Measurements from ENCODE around the gene TNFRSF13B. TPM values are rescaled to one million over a fixed set of nuclear protein-coding genes. Genes with fewer than 3 reads are reported as not detected.
"Not testable (repeated sequence)": the region's sequence is repeated elsewhere in the genome, so short reads cannot be mapped to it uniquely, and the experiment has no call there.

Gene TNFRSF13B
- total RNA-seq, 2 donors from 2014 or later: not detected

DNA sequence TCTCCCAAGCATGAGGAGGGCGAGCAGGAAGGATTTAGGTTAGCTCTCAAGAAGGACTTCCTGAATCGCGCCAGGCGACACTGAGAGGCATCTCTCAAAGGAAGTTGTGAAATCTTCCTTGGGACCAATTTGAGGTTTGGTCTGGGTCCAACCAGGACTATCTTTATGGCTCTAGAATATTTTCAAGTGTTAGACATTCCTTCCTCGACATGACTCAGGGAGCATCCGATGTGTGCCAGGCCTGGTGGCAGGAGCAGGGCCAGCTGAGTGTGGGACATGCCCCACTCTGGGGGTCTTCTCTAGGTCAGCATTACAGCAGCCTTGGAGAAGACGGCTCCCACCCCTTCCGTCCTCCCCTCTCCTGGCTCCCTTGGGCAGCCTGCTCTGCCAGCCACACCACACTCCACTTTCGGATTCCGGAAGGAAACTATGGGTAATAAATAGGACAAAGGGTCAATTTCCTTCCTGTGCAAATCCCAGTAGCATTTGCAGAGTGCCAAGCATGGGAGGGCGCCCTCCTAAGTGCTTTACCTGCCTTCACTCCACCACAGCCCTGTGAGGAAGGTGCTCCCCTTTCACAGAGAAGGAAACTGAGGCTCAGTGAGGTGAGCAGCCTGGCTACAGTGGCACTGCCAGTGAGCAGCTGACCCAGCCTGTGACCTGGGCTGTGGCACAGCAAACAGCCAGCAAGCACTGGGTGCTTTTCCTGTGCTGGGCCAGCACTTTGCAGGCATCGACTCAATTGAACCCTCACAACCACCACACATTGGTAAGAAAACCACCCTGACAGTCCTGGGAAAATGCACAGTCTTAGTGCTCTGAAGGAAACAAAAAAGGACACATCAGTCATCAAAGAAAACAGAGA, 39.4 kb upstream of the TNFRSF13B start:
- not testable (repeated sequence) for H3K27ac ChIP-seq; H3K9me3 ChIP-seq; H3K4me3 ChIP-seq; DNase-seq (ENCODE audit: low spot score); H3K27me3 ChIP-seq (replicated peaks; ENCODE audit: insufficient read depth); H3K36me3 ChIP-seq
- ATAC-seq (ENCODE audit: insufficient number of reproducible peaks, low FRiP score, low read depth): peak; percentile 26
- peaks cover 5 to 11% of the 10 kb centered on the region in 2 donors for H3K4me1 ChIP-seq (ENCODE audit: control insufficient read depth in 1 of 2, low read depth in 2 of 2)

GRCh38 chr17:17010545-17011034, 38.7 kb upstream of the TNFRSF13B start:
- ATAC-seq (ENCODE audit: insufficient number of reproducible peaks, low FRiP score, low read depth): peak; percentile 78
- not testable (repeated sequence) for DNase-seq (ENCODE audit: low spot score); H3K36me3 ChIP-seq; H3K4me3 ChIP-seq; H3K27me3 ChIP-seq (replicated peaks; ENCODE audit: insufficient read depth); H3K9me3 ChIP-seq; H3K27ac ChIP-seq
- peaks cover 5 to 14% of the 10 kb centered on the region in 2 donors for H3K4me1 ChIP-seq (ENCODE audit: control insufficient read depth in 1 of 2, low read depth in 2 of 2)

DNA sequence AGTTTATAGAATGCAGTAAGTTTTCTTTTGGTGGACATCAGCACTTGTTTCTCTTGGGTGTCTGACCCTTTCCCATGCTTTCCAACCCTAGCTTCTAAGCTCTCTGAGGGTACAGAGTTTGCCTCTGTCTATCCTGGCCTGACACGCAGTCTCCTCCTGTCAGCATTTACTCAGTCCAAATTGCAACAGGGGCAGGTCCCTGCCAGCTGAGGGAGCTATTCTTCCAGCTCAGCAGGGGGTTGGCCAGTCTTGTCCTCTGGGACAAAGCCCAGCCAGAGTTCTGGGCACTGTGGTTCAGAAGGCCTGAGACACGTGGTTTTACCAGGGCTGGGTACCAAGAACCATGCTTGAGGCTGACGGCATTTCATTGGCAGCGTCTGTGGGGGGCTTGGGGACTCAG, 38.1 kb upstream of the TNFRSF13B start:
- Histone ChIP-seq H3K27ac (peak overlapping the region; percentile 22 to 35), H3K4me1 (ENCODE audit: control insufficient read depth in 1 of 2, low read depth in 2 of 2) (peaks cover 5 to 20% of the 10 kb centered on the region in 2 donors)
- DNase-seq (ENCODE audit: low spot score); H3K36me3 ChIP-seq; H3K4me3 ChIP-seq; H3K9me3 ChIP-seq; H3K27me3 ChIP-seq (replicated peaks; ENCODE audit: insufficient read depth): not testable (repeated sequence)
- TF ChIP-seq, protein P1, sequence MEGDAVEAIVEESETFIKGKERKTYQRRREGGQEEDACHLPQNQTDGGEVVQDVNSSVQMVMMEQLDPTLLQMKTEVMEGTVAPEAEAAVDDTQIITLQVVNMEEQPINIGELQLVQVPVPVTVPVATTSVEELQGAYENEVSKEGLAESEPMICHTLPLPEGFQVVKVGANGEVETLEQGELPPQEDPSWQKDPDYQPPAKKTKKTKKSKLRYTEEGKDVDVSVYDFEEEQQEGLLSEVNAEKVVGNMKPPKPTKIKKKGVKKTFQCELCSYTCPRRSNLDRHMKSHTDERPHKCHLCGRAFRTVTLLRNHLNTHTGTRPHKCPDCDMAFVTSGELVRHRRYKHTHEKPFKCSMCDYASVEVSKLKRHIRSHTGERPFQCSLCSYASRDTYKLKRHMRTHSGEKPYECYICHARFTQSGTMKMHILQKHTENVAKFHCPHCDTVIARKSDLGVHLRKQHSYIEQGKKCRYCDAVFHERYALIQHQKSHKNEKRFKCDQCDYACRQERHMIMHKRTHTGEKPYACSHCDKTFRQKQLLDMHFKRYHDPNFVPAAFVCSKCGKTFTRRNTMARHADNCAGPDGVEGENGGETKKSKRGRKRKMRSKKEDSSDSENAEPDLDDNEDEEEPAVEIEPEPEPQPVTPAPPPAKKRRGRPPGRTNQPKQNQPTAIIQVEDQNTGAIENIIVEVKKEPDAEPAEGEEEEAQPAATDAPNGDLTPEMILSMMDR (IDR thresholded peaks at IDR 0.05): peak; percentile 5
- peak; percentile 67 for ATAC-seq (ENCODE audit: insufficient number of reproducible peaks, low FRiP score, low read depth)

GRCh38 chr17:17008621-17009397, 36.9 kb upstream of the TNFRSF13B start:
- H3K36me3 ChIP-seq; DNase-seq (ENCODE audit: low spot score); H3K27ac ChIP-seq; ATAC-seq (ENCODE audit: insufficient number of reproducible peaks, low FRiP score, low read depth); H3K4me3 ChIP-seq; H3K27me3 ChIP-seq (replicated peaks; ENCODE audit: insufficient read depth); H3K9me3 ChIP-seq: not testable (repeated sequence)
- H3K4me1 ChIP-seq (ENCODE audit: control insufficient read depth in 1 of 2, low read depth in 2 of 2): peaks cover 9 to 30% of the 10 kb centered on the region in 2 donors

DNA sequence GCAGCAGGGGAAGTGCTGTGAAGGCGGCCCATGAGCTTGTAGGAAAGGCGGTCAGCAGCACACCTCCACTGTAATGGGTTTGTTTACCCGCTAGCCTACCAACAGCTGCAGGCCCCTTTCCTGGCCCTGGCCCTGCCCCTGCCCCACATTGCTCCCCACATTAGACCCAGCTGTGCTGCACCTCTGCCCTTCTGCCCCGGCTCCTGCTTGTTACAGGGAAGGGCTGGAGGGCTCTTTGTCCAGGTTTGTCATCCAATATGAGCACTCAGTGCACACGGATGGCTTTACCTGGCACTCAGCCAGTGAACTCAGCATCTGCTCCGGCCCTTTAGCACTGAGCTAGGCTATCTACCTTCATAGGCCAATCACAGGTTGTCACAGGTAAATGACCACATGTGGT, 36.0 kb upstream of the TNFRSF13B start:
- not testable (repeated sequence) for H3K9me3 ChIP-seq; ATAC-seq (ENCODE audit: insufficient number of reproducible peaks, low FRiP score, low read depth); H3K27me3 ChIP-seq (replicated peaks; ENCODE audit: insufficient read depth); H3K36me3 ChIP-seq; DNase-seq (ENCODE audit: low spot score); H3K27ac ChIP-seq; H3K4me3 ChIP-seq
- H3K4me1 ChIP-seq (ENCODE audit: control insufficient read depth in 1 of 2, low read depth in 2 of 2): peaks cover 9 to 30% of the 10 kb centered on the region in 2 donors

DNA sequence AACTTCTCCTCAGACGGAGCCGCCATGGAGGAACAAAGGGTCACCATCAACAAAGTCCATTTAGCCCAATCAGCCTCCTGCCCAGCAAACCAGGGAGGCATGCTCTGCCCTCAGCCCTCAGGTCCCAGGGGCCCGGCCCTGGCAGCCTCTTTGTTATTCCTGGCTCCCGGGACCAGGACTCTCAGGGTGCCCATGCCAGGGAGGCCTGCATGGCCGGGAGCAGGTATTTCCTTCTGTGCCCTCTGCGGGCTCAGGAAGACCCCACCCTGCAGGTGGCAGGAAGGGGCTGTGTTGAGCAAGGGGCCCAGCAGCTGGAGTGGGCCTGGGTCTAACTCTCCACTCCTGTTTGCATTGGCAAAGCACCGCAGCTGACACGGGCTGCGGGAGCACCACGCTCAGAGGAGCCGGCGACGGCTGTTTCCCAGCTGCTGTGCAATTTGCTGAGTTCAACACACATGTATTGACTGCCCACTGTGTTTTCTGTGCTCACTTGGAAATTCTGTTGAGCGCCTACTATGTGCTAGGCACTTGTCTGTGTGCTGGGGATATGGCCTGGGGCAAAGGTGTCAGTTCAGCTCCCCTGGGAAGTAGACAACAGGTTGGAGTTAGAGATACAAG, 33.2 kb upstream of the TNFRSF13B start:
- not testable (repeated sequence) for H3K36me3 ChIP-seq; H3K27me3 ChIP-seq (replicated peaks; ENCODE audit: insufficient read depth); H3K9me3 ChIP-seq; H3K27ac ChIP-seq; H3K4me3 ChIP-seq; DNase-seq (ENCODE audit: low spot score)
- ATAC-seq (ENCODE audit: insufficient number of reproducible peaks, low FRiP score, low read depth): peak; percentile 8
- peaks cover 9 to 46% of the 10 kb centered on the region in 2 donors for H3K4me1 ChIP-seq (ENCODE audit: control insufficient read depth in 1 of 2, low read depth in 2 of 2)

- H3K36me3 ChIP-seq: no peaks in the 10 kb centered on the region
- no peak overlapping the region for H3K4me3 ChIP-seq
- peaks cover 4 to 41% of the 10 kb centered on the region in 2 donors for H3K4me1 ChIP-seq (ENCODE audit: control insufficient read depth in 1 of 2, low read depth in 2 of 2)
- no peaks in the 10 kb centered on the region for H3K27me3 ChIP-seq (replicated peaks; ENCODE audit: insufficient read depth)
- H3K9me3 ChIP-seq: no peaks in the 10 kb centered on the region
- TF ChIP-seq, protein P1 (IDR thresholded peaks at IDR 0.05): no peak
- DNase-seq (ENCODE audit: low spot score) (no peak), ATAC-seq (ENCODE audit: insufficient number of reproducible peaks, low FRiP score, low read depth) (no peak)
- no peak overlapping the region for H3K27ac ChIP-seq
Observed at GRCh38 chr17:17004251-17004996, 32.5 kb upstream of the TNFRSF13B start.

DNA sequence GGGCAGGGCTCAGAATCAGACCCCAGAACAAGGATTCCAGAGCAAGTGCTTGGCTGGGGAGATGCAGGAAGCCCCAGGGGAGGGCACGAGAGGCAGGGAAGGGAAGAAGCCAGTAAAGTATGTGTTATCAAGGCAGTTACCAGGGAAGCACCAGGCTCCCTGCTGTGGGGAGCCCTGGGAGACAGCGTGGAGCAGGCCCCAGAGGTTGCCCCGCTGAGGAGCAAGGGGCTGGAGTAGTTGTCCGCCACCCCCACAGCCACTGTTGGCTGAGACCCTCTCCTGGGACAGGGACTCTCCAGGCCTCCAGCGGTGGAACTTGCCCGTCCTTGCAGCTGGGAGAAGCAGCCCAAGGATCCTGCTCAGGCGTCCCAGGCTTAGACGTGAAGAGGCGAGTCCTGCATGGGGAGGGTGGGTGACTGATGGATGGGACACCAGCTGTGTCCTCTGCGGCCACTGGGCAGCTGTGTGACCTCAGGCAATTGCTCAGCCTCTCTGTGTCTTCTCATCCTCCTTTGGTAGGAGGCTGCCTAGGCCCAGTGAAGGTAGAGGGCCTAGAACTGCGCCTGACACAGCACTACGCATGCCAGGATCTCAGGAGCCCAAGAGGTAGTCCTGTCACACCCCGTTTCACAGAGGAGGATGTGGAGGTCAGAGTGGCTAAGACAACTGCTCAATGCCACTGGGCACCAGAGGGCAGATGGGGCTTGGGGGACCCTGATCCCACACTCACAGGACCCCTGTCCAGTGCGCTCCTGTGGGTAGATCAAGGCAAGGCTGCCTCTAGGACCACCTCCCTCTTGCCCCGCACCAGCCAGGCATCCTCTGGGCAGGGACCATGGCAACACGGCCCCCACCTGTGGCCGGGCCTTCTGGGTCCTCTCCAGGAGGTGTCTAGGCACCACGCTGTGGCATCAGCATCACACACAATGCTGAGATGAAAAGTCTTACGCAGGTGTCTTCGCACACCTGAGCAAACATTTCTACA, 31.1 kb upstream of the TNFRSF13B start:
- not testable (repeated sequence) for H3K9me3 ChIP-seq; H3K27me3 ChIP-seq (replicated peaks; ENCODE audit: insufficient read depth); H3K4me3 ChIP-seq; H3K27ac ChIP-seq; ATAC-seq (ENCODE audit: insufficient number of reproducible peaks, low FRiP score, low read depth); H3K36me3 ChIP-seq; DNase-seq (ENCODE audit: low spot score)
- peaks cover 4 to 34% of the 10 kb centered on the region in 2 donors for H3K4me1 ChIP-seq (ENCODE audit: control insufficient read depth in 1 of 2, low read depth in 2 of 2)
